GM12878 (cell line): ENCODE measurements around the gene CYSTM1. TPM values are rescaled to one million over a fixed set of nuclear protein-coding genes. Genes with fewer than 3 reads are reported as not detected.

Source experiments
- ATF2 ChIP-seq: IDR thresholded peaks from 2 replicates; pipeline ENCODE4 v1.6.1; 2012; ENCODE audit warnings: low read length, inconsistent platforms
- BCL11A ChIP-seq: IDR thresholded peaks from 2 replicates; pipeline ENCODE4 v1.6.1; 2011; ENCODE audit warnings: low read depth, low read length
- BCLAF1 ChIP-seq: fragments of 450-650 bp; IDR thresholded peaks from 2 replicates; pipeline ENCODE4 v1.6.1; 2017; ENCODE audit warnings: antibody characterized with exemption, mild to moderate bottlenecking, moderate library complexity
- CHD2 ChIP-seq: IDR thresholded peaks from 2 replicates; pipeline ENCODE4 v1.6.1; 2011; ENCODE audit warnings: low read depth, low read length, improper control_type of control experiment, borderline replicate concordance
- CREB1 ChIP-seq: IDR thresholded peaks from 2 replicates; pipeline ENCODE4 v1.6.1; 2012; ENCODE audit warnings: low read depth, mild to moderate bottlenecking, inconsistent platforms
- CREM ChIP-seq: IDR thresholded peaks from 2 replicates; pipeline ENCODE4 v1.6.1; 2014; ENCODE audit warnings: antibody characterized with exemption, low read depth
- EED ChIP-seq: sonication (generic); IDR thresholded peaks from 2 replicates; pipeline ENCODE4 v1.6.1; 2016; ENCODE audit warnings: antibody characterized with exemption, low read depth
- ESRRA ChIP-seq: IDR thresholded peaks from 2 replicates; pipeline ENCODE4 v1.6.1; 2012; ENCODE audit warnings: mild to moderate bottlenecking, low read length, improper control_type of control experiment
- EZH2 ChIP-seq: IDR thresholded peaks from 2 replicates; pipeline ENCODE4 v1.6.1; 2012; ENCODE audit warnings: low read depth, mild to moderate bottlenecking, control low read depth, inconsistent platforms, low read length, borderline replicate concordance; ENCODE audit not compliant: control insufficient read depth
- FOXK2 ChIP-seq: fragments of 450-650 bp; IDR thresholded peaks from 2 replicates; pipeline ENCODE4 v1.6.1; 2017; ENCODE audit warnings: mild to moderate bottlenecking, moderate library complexity
- FOXM1 ChIP-seq: IDR thresholded peaks from 2 replicates; pipeline ENCODE4 v1.6.1; 2012; ENCODE audit warnings: low read depth, mild to moderate bottlenecking, inconsistent platforms, low read length, moderate library complexity
- HDAC2 ChIP-seq: fragments of 200-600 bp; sonication (generic); IDR thresholded peaks from 2 replicates; pipeline ENCODE4 v1.6.1; 2017
- JUNB ChIP-seq: IDR thresholded peaks from 2 replicates; pipeline ENCODE4 v1.6.1; 2016; ENCODE audit warnings: antibody characterized with exemption, mild to moderate bottlenecking
- JUND ChIP-seq: IDR thresholded peaks from 2 replicates; pipeline ENCODE4 v1.6.1; 2012; ENCODE audit warnings: low read depth, mild to moderate bottlenecking, low read length, improper control_type of control experiment, moderate library complexity
- KLF5 ChIP-seq: fragments of 450-650 bp; IDR thresholded peaks from 2 replicates; pipeline ENCODE4 v1.6.1; 2014; ENCODE audit warnings: mild to moderate bottlenecking; ENCODE audit not compliant: partially characterized antibody
- MEF2B ChIP-seq: fragments of 450-650 bp; IDR thresholded peaks from 2 replicates; pipeline ENCODE4 v1.6.1; 2018; ENCODE audit warnings: mild to moderate bottlenecking, moderate library complexity; ENCODE audit not compliant: partially characterized antibody, poor library complexity, severe bottlenecking
- MXI1 ChIP-seq: fragments of 150-350 bp; IDR thresholded peaks from 2 replicates; pipeline ENCODE4 v1.6.1; 2011; ENCODE audit warnings: low read depth, mild to moderate bottlenecking, inconsistent platforms, low read length, improper control_type of control experiment
- NBN ChIP-seq: fragments of 450-650 bp; IDR thresholded peaks from 2 replicates; pipeline ENCODE4 v1.6.1; 2016
- NFYB ChIP-seq: IDR thresholded peaks from 2 replicates; pipeline ENCODE4 v1.6.1; 2011; ENCODE audit warnings: low read depth, mild to moderate bottlenecking, low read length, improper control_type of control experiment, moderate library complexity; ENCODE audit not compliant: insufficient read depth
- NR2C1 ChIP-seq: fragments of 450-650 bp; IDR thresholded peaks from 2 replicates; pipeline ENCODE4 v1.6.1; 2017; ENCODE audit warnings: antibody characterized with exemption, mild to moderate bottlenecking, moderate library complexity
- NR2C2 ChIP-seq: IDR thresholded peaks from 2 replicates; pipeline ENCODE4 v1.6.1; 2011; ENCODE audit warnings: borderline replicate concordance, low read depth; ENCODE audit not compliant: control insufficient read depth, insufficient read length
- NR2F1 ChIP-seq: fragments of 450-650 bp; conservative IDR thresholded peaks from 2 replicates; pipeline ENCODE4 v1.6.1; 2017; ENCODE audit warnings: mild to moderate bottlenecking
- PBX3 ChIP-seq: IDR thresholded peaks from 2 replicates; pipeline ENCODE4 v1.6.1; 2011; ENCODE audit warnings: mild to moderate bottlenecking, low read depth, low read length, moderate library complexity; ENCODE audit not compliant: insufficient replicate concordance
- RAD51 ChIP-seq: fragments of 450-650 bp; IDR thresholded peaks from 2 replicates; pipeline ENCODE4 v1.6.1; 2016; ENCODE audit warnings: moderate library complexity, mild to moderate bottlenecking, inconsistent platforms
- SMC3 ChIP-seq: IDR thresholded peaks from 2 replicates; pipeline ENCODE4 v1.6.1; 2011; ENCODE audit warnings: low read length, improper control_type of control experiment, borderline replicate concordance
- STAT3 ChIP-seq: IDR thresholded peaks from 2 replicates; pipeline ENCODE4 v1.6.1; 2011; ENCODE audit warnings: low read depth, low read length, improper control_type of control experiment
- TCF7 ChIP-seq: IDR thresholded peaks from 2 replicates; pipeline ENCODE4 v1.6.1; 2014; ENCODE audit warnings: antibody characterized with exemption, borderline replicate concordance
- USF2 ChIP-seq: IDR thresholded peaks from 2 replicates; pipeline ENCODE4 v1.6.1; 2011; ENCODE audit warnings: low read depth, low read length, improper control_type of control experiment, borderline replicate concordance
- polyA plus RNA-seq, 11 experiments: library from polyadenylated mRNA; depleted of rRNA in 4 of 11; unstranded in 6 of 11; stranded (reverse) in 5 of 11; fragments of >200 nt; fragmentation: Nextera tagmentation in 4 of 11; fragmentation: Illumina TruSeq in 1 of 11; extraction: Ambion mirVana in 4 of 11; extraction: Trizol in 1 of 11; gene quantifications; 1 replicate in 1 of 11; 2 replicates in 10 of 11; pipeline versions ENCODE4 v1.2.1 to v1.2.3, GENCODE V29; 2011 to 2016; ENCODE audit warnings: inconsistent platforms in 2 of 11, missing spikeins in 2 of 11, low read depth in 1 of 11
- total RNA-seq, 4 experiments: library from RNA; depleted of rRNA in 3 of 4; stranded (reverse); fragments of >200 nt in 3 of 4; fragmentation: Illumina TruSeq in 1 of 4; extraction: Trizol in 1 of 4; gene quantifications; 2 replicates each; pipeline versions ENCODE4 v1.2.1 to v1.2.3, GENCODE V29; 2013 to 2021

The CYSTM1 gene
- total and polyA plus RNA-seq, 10 of the 15 experiments (the other 5 are each of a cell fraction or from before 2014, with no cell fraction given): 52.7 to 261 (median 98.7) TPM

- TF ChIP-seq EZH2: no peak
- TF ChIP-seq NR2C2: no peak
- no peak for TF ChIP-seq USF2
- TF ChIP-seq CHD2: no peak
- TF ChIP-seq ATF2: no peak; the same call in 1 of the 2 replicates
- peak; percentile 38; the same call in 1 of the 2 replicates for TF ChIP-seq CREM
- TF ChIP-seq MEF2B: no peak
- no peak for TF ChIP-seq PBX3
- no peak for TF ChIP-seq NR2F1
- no peak for TF ChIP-seq SMC3
- TF ChIP-seq NR2C1: no peak
- no peak for TF ChIP-seq KLF5
- TF ChIP-seq HDAC2: no peak
- TF ChIP-seq FOXK2: no peak
- no peak for TF ChIP-seq BCLAF1
- no peak for TF ChIP-seq JUND
- TF ChIP-seq BCL11A: no peak
- no peak for TF ChIP-seq RAD51
- TF ChIP-seq ESRRA: no peak
- TF ChIP-seq TCF7: no peak
- TF ChIP-seq CREB1: no peak
- no peak for TF ChIP-seq FOXM1
- TF ChIP-seq MXI1: no peak
- no peak for TF ChIP-seq NFYB
- peak; percentile 63 for TF ChIP-seq JUNB
- TF ChIP-seq NBN: no peak
- TF ChIP-seq STAT3: no peak
- TF ChIP-seq EED: peak; percentile 80
These were observed 45.2 kb downstream of the CYSTM1 start (continued) for GRCh38 chr5:140220032-140220697.
